Stimulated activated memory B cell treated with anti-CD40 and anti-IgM and Interleukin-4, amounts not matched to agents 10 μg/mL and 1 μg/mL and 100 μg/mL, for 72 hours (primary cell): Measurements from ENCODE around the gene SUDS3.
A peak's percentile ranks its signal among the peaks of the same experiment; 100 is the strongest.

ENCODE experiments used
- ATAC-seq: fragments of 150-1000 bp; cut with Tn5 transposase; 2 replicates; pipeline ENCODE4 v1.10.0; 2021
- H3K27ac Mint-ChIP-seq: one replicate; pipeline ENCODE4 v1.8.0; 2022; ENCODE audit warnings: mild to moderate bottlenecking, mixed read lengths
- H3K27me3 Mint-ChIP-seq: one replicate; pipeline ENCODE4 v1.8.0; 2022; ENCODE audit warnings: mixed read lengths
- H3K36me3 Mint-ChIP-seq: one replicate; pipeline ENCODE4 v1.8.0; 2022; ENCODE audit warnings: mixed read lengths
- H3K4me1 Mint-ChIP-seq: one replicate; pipeline ENCODE4 v1.8.0; 2022; ENCODE audit warnings: mixed read lengths
- H3K4me3 Mint-ChIP-seq: one replicate; pipeline ENCODE4 v1.8.0; 2022; ENCODE audit warnings: mild to moderate bottlenecking, moderate library complexity, mixed read lengths
- H3K9me3 Mint-ChIP-seq: one replicate; pipeline ENCODE4 v1.8.0; 2022; ENCODE audit warnings: mixed read lengths

The SUDS3 gene, protein sequence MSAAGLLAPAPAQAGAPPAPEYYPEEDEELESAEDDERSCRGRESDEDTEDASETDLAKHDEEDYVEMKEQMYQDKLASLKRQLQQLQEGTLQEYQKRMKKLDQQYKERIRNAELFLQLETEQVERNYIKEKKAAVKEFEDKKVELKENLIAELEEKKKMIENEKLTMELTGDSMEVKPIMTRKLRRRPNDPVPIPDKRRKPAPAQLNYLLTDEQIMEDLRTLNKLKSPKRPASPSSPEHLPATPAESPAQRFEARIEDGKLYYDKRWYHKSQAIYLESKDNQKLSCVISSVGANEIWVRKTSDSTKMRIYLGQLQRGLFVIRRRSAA

DNA sequence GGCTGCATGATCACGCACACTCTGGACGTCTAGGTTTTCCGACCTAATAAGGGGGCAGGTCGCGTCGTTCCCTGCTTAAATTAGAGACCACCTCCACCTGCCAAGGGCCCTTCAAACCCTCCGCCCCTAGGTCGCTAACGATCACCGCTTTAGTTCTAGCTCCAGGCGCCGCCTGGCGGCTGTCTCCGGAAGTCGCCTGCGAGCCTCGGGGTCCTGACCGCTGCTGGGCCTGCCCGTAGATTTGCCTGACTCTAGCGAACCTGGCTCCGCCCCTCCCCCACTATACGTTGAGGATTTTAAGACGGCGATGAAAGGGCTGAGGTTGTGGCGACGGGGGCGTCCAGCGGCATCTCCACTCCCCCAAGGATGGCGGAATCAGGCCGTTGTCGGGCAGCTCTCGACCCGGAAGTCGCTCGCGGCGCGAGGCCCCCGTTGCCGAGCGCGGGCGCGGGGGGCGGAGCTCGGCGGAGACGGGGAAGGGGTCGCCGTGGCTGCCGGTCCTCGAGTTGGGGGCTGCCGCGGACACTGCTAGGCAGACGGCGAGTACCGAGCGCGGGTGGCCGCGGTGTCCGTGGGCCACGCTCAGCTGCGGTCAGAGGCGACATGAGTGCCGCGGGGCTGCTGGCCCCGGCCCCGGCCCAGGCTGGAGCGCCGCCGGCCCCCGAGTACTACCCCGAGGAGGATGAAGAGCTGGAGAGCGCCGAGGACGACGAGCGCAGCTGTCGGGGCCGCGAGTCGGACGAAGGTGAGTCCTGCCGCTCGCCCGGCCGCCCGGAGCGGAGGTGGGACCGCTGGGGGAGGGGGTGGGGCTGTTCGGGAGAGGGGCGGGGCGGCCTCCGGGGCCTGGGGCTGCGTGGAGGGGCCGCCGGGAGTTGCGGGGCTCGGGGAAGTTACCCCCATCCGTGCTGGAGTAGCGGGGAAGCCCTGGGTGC lies at the start of gene SUDS3:
Gene SUDS3 (plus strand): TSS at position 467 of the 932 bp plus-strand sequence. CDS start 137 bp downstream, at position 604.
- H3K27ac Mint-ChIP-seq: peak within 1 kb of the TSS; percentile 99
- peaks cover 44% of the 10 kb centered on the region for H3K4me1 Mint-ChIP-seq
- peak; percentile 66 for ATAC-seq
- no peaks in the 10 kb centered on the region for H3K9me3 Mint-ChIP-seq
- no peaks in the 10 kb centered on the region for H3K27me3 Mint-ChIP-seq
- peaks cover under 1% of the 10 kb centered on the region for H3K36me3 Mint-ChIP-seq
- peak within 1 kb of the TSS; percentile 97 for H3K4me3 Mint-ChIP-seq

- no peak overlapping the region for H3K27ac Mint-ChIP-seq
Measured at GRCh38 chr12:118326991-118327390, 49.4 kb upstream of the SUDS3 start.

DNA sequence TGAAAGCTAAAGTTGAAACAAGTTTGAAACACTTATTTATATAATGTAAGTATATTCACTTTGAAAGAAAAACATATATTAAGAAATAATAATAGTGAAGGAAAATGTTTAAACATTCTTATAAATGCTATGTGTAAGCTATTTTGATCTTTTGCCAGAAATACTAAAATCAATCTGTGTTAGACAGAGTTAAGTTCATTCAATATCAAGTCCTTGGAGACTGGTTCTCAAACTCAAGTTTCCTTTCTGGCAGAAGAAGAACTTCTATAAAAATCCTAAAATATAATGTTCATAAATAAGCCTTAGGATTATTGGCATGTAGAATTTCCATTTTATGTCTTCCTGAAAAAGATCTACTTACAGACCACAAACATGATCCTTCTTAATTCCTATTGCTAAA lies 49.0 kb upstream of the SUDS3 start:
- Mint-ChIP-seq H3K4me3 (no peak overlapping the region), H3K36me3 (peaks cover 12% of the 10 kb centered on the region), H3K9me3 (no peaks in the 10 kb centered on the region), H3K4me1 (peaks cover 45% of the 10 kb centered on the region), H3K27me3 (no peaks in the 10 kb centered on the region), H3K27ac (peak overlapping the region; percentile 70)
- no peak for ATAC-seq

More at GRCh38 chr12:118326991-118327390, 49.4 kb upstream of the SUDS3 start:
- Mint-ChIP-seq H3K27me3 (no peaks in the 10 kb centered on the region), H3K4me1 (peaks cover 45% of the 10 kb centered on the region), H3K4me3 (no peak overlapping the region), H3K9me3 (no peaks in the 10 kb centered on the region), H3K36me3 (peaks cover 12% of the 10 kb centered on the region)
- ATAC-seq: no peak

- Mint-ChIP-seq H3K27me3 (no peaks in the 10 kb centered on the region), H3K27ac (peak overlapping the region; percentile 70), H3K36me3 (peaks cover 24% of the 10 kb centered on the region), H3K4me3 (no peak overlapping the region), H3K9me3 (no peaks in the 10 kb centered on the region), H3K4me1 (peaks cover 54% of the 10 kb centered on the region)
- no peak for ATAC-seq
Measured at GRCh38 chr12:118328486-118329330, 47.6 kb upstream of the SUDS3 start.

DNA sequence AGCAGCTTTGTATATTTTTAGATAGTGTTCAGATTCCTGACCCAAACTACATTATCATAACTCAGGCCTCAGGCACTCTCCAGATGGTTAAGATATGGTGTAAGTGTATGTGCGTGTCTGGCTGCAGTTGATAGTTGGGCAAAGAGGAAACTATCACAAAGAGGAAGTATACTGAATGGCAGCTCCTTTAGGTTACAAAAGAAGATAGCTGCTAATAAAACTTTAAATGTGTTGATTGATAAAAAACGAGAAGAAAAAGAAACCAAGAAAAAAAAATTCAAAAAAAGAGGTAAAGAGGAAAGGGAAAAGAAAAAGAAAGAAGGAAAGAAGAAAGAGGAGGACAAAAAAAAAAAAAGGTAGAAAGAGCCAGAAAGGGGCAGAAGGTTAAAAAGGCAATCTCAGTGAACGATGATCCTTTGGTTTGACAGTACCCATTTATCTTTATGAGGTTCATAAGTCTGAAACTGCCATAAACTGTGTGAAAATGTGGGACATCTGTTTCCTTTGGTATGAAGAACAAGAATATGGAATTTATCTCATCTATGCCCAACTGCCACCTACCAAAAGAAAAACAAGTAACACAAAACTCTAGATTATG lies 45.8 kb upstream of the SUDS3 start:
- H3K4me3 Mint-ChIP-seq: peak overlapping the region; percentile 72
- ATAC-seq: peak; percentile 94
- H3K9me3 Mint-ChIP-seq: no peaks in the 10 kb centered on the region
- H3K27ac Mint-ChIP-seq: peak overlapping the region; percentile 96
- peaks cover 47% of the 10 kb centered on the region for H3K4me1 Mint-ChIP-seq
- H3K36me3 Mint-ChIP-seq: peaks cover 29% of the 10 kb centered on the region
- H3K27me3 Mint-ChIP-seq: no peaks in the 10 kb centered on the region

DNA sequence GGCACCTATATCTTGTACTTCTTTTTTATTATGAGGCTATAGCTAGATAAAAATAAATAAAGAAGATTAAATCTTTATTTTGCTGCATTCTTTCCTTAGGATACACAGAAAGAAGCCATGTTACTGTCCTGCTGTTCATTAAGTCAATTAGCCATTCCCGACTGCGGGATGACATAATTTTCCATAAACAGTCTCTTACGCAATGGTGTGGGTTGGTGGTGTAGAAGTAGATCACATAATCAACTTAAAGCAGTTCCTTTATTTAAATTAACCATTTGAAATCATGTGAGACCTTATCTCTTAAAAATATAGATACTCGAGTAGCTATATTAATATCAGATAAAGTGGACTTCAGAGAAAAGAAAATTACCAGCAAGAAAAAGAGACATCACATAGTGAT lies 43.8 kb upstream of the SUDS3 start:
- Mint-ChIP-seq H3K4me1 (peaks cover 59% of the 10 kb centered on the region), H3K36me3 (peaks cover 40% of the 10 kb centered on the region), H3K4me3 (no peak overlapping the region), H3K27ac (no peak overlapping the region), H3K9me3 (no peaks in the 10 kb centered on the region), H3K27me3 (no peaks in the 10 kb centered on the region)
- no peak for ATAC-seq

GRCh38 chr12:118334241-118334640 lies 42.1 kb upstream of the SUDS3 start:
- Mint-ChIP-seq H3K4me1 (peaks cover 52% of the 10 kb centered on the region), H3K27ac (no peak overlapping the region), H3K9me3 (no peaks in the 10 kb centered on the region), H3K4me3 (no peak overlapping the region), H3K27me3 (no peaks in the 10 kb centered on the region), H3K36me3 (peaks cover 47% of the 10 kb centered on the region)
- ATAC-seq: no peak

DNA sequence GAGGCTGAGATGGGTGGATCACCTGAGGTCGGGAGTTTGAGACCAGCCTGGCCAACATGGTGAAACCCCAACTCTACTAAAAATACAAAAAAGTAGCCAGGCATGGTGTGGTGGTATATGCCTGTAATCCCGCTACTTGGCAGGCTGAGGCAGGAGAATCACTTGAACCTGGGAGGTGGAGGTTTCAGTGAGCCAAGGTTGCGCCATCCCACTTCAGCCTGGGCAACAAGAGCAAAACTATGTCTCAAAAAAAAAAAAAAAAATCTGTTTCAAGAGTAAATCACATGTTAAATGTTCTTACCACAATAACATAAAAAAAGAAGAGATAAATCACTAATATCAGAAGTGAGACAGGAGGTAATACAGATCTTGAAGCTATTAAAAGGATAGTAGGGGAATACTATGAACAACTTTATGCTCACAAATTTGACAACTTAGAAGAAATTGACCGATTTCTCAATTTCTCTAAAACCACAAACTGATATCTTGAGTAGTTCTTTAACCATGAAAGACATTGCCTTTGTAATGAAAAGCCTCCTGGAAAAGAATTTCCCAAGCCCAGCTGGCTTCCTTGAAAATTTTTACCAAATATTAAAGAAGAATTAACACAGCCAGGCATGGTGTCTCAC lies 41.3 kb upstream of the SUDS3 start:
- Mint-ChIP-seq H3K27me3 (no peaks in the 10 kb centered on the region), H3K27ac (no peak overlapping the region), H3K4me3 (no peak overlapping the region), H3K4me1 (peaks cover 48% of the 10 kb centered on the region), H3K36me3 (peaks cover 48% of the 10 kb centered on the region), H3K9me3 (no peaks in the 10 kb centered on the region)
- ATAC-seq: no peak

DNA sequence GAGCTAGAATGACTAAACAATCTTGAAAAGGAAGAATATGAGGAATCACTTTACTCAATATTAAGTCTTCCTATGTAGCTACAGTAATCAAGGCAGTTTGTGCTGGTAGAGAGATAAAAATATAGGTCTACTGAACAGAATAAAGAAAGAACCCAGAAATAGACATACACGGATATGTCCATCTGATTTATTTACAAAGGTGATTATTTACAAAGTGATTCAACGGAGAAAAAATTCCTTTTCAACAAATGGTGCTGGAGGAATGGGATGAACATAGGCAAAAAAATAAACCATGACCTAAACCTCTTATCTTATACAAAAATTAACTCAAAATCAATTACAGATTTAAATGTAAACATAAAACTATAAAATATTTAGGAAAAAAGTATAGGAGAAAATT lies 40.2 kb upstream of the SUDS3 start:
- Mint-ChIP-seq H3K36me3 (peaks cover 42% of the 10 kb centered on the region), H3K27me3 (no peaks in the 10 kb centered on the region), H3K9me3 (no peaks in the 10 kb centered on the region), H3K27ac (no peak overlapping the region), H3K4me1 (peaks cover 41% of the 10 kb centered on the region), H3K4me3 (no peak overlapping the region)
- no peak for ATAC-seq

DNA sequence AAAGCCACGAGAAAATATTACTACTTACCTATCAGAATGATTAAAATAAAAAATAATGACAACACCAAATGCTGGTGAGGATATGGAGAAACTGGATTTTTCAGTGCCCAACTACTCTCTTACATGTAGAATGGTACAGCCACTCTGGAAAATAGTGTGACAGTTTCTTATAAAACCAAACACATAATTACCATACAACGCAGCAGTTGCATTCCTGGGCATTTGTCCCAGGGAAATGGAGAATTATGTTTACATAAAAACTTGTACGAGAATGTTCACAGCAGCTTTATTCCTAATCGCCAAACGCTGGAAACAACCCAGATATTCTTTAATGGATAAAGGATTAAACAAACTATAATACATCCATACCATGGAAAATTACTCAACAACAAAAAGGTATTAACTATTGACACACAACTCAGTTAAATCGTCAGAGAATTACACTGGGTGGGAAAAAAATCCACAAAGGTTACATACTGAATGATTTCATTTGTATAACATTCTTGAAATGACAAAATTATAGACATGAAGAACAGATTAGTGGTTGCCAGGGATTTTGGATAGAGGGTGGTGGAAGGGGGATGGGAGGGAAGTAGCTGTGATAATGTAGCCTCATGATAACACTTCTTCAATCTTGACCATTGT lies 39.0 kb upstream of the SUDS3 start:
- Mint-ChIP-seq H3K4me3 (no peak overlapping the region), H3K9me3 (no peaks in the 10 kb centered on the region), H3K36me3 (peaks cover 42% of the 10 kb centered on the region), H3K27me3 (no peaks in the 10 kb centered on the region), H3K4me1 (peaks cover 41% of the 10 kb centered on the region), H3K27ac (no peak overlapping the region)
- no peak for ATAC-seq

GRCh38 chr12:118342090-118342489 lies 34.3 kb upstream of the SUDS3 start:
- no peak overlapping the region for H3K4me3 Mint-ChIP-seq
- no peaks in the 10 kb centered on the region for H3K27me3 Mint-ChIP-seq

GRCh38 chr12:118344829-118345228 lies 31.5 kb upstream of the SUDS3 start:
- Mint-ChIP-seq H3K9me3 (no peaks in the 10 kb centered on the region), H3K27me3 (no peaks in the 10 kb centered on the region), H3K4me1 (peaks cover 38% of the 10 kb centered on the region), H3K36me3 (no peaks in the 10 kb centered on the region), H3K4me3 (no peak overlapping the region), H3K27ac (peak overlapping the region; percentile 38)
- ATAC-seq: no peak

More at GRCh38 chr12:118342090-118342489, 34.3 kb upstream of the SUDS3 start:
- Mint-ChIP-seq H3K36me3 (peaks cover 9% of the 10 kb centered on the region), H3K27ac (no peak overlapping the region), H3K4me1 (peaks cover 33% of the 10 kb centered on the region), H3K9me3 (no peaks in the 10 kb centered on the region)
- ATAC-seq: no peak

DNA sequence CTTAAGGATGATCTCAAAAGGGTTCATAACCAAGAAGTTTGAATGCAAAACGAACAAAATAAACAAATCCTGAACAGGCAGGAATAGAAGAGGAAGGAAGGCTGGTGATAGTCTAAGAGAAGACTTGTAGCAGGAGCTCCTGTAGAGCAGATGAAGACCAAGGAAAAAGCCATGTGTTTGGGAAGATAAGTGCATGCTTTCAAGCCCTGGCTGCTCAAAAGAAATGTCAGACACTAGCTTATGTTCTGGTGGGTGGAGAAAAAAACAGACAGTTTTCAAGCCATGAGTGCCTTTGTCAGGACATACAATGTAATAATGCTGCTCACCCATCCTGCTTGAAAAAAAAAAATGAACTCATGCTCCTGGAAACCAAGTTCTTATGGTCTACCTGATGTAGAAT lies 31.0 kb upstream of the SUDS3 start:
- ATAC-seq: no peak
- Mint-ChIP-seq H3K9me3 (no peaks in the 10 kb centered on the region), H3K36me3 (no peaks in the 10 kb centered on the region), H3K27me3 (no peaks in the 10 kb centered on the region), H3K4me3 (no peak overlapping the region), H3K27ac (peak overlapping the region; percentile 38), H3K4me1 (peaks cover 35% of the 10 kb centered on the region)

DNA sequence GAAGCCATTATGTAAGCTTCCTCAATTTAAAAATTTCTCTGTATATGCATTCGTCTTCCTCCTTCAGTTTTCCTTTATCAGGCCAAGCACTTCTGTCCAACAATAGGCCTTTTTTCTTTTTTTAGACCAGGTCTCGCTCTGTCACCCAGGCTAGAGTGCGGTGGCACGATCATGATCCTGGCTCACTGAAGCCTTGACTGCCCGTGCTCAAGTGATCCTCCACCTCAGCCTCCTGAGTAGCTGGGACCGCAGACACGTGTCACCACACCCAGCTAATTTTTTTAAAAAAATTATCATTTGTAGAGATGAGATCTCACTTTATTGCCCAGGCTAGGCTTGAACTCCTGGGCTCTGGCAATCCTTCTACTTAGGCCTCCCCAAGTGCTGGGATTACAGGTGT lies 29.5 kb upstream of the SUDS3 start:
- no peaks in the 10 kb centered on the region for H3K27me3 Mint-ChIP-seq
- no peak overlapping the region for H3K4me3 Mint-ChIP-seq
- no peaks in the 10 kb centered on the region for H3K9me3 Mint-ChIP-seq
- H3K36me3 Mint-ChIP-seq: no peaks in the 10 kb centered on the region
- H3K4me1 Mint-ChIP-seq: peaks cover 35% of the 10 kb centered on the region
- H3K27ac Mint-ChIP-seq: peak overlapping the region; percentile 72
- ATAC-seq: peak; percentile 86
